Heart right ventricle (tissue), 16 donors: ENCODE measurements around the gene AIFM1. TPM values are rescaled to one million over a fixed set of nuclear protein-coding genes. Genes with fewer than 3 reads are reported as not detected.

ENCODE experiments used
- ATAC-seq, 8 donors: fragments of 200-7000 bp; cut with Tn5 transposase; one replicate each; pipeline ENCODE4 v1.9.1; 2020; ENCODE audit warnings: mild to moderate bottlenecking in 8 of 8, moderate library complexity in 8 of 8, moderate number of reproducible peaks in 1 of 8
- DNase-seq, 2 donors: peaks; one replicate each; pipeline ENCODE4 v3.0.0-alpha.2; 2020
- H3K27ac ChIP-seq, 10 donors: fragments of 200-600 bp; sonication (generic) in 2 of 10; one replicate each; pipeline versions ENCODE4 v1.5.0 to v1.8.0; 2020 to 2022; ENCODE audit warnings: mild to moderate bottlenecking in 3 of 10
- H3K27me3 ChIP-seq, 7 donors: fragments of 200-600 bp; one replicate each; pipeline ENCODE4 v1.8.0; 2021 to 2022; ENCODE audit warnings: mild to moderate bottlenecking in 2 of 7
- H3K36me3 ChIP-seq, 9 donors: fragments of 200-600 bp; sonication (generic) in 1 of 9; one replicate each; pipeline versions ENCODE4 v1.5.0 to v1.8.0; 2020 to 2022; ENCODE audit warnings: mild to moderate bottlenecking in 2 of 9
- H3K4me1 ChIP-seq, 9 donors: fragments of 200-600 bp; sonication (generic) in 1 of 9; one replicate each; pipeline versions ENCODE4 v1.5.0 to v1.8.0; 2020 to 2022; ENCODE audit warnings: mild to moderate bottlenecking in 4 of 9
- H3K4me3 ChIP-seq, 10 donors: fragments of 200-600 bp; sonication (generic) in 2 of 10; one replicate each; pipeline versions ENCODE4 v1.5.0 to v1.8.0; 2020 to 2022; ENCODE audit warnings: mild to moderate bottlenecking in 7 of 10, moderate library complexity in 2 of 10
- H3K9me3 ChIP-seq, 11 donors: fragments of 200-600 bp in 10 of 11; sonication (generic) in 2 of 11; one replicate each; pipeline versions ENCODE4 v1.5.0 to v1.8.0; 2013 to 2022; ENCODE audit warnings: mild to moderate bottlenecking in 2 of 11, control low read depth in 1 of 11, moderate library complexity in 1 of 11
- CTCF ChIP-seq, 9 donors: fragments of 200-600 bp; sonication (generic) in 2 of 9; IDR thresholded peaks; one replicate each; pipeline versions ENCODE4 v1.5.0 to v1.8.0; 2021 to 2022; ENCODE audit warnings: antibody characterized with exemption in 9 of 9, mild to moderate bottlenecking in 5 of 9, moderate library complexity in 1 of 9
- WGBS, 2 donors: extraction: QIAGEN DNeasy Blood & Tissue Kit; methylation state at CpG; one replicate each; pipeline ENCODE4 v1.1.7; 2013; ENCODE audit warnings: inconsistent platforms in 1 of 2; 5-methylcytosine and 5-hydroxymethylcytosine counted together
- intact Hi-C, 10 donors: fragments of 100-400 bp; cut with DNase I; formaldehyde crosslinking; loops; one replicate each; pipeline versions ENCODE4 v1.11.1 to v1.14.2; 2022
- polyA plus RNA-seq, 2 donors: library from polyadenylated mRNA; stranded (reverse); fragments of 200-250 nt; gene quantifications; one replicate each; pipeline ENCODE4 v1.2.3, GENCODE V29; 2013
- total RNA-seq, 10 donors: library from RNA; stranded (reverse); fragmentation: NEBNext Ultra II Directional in 3 of 10; extraction: Animal tissue kit (Norgen Biotek cat#: 25700) in 3 of 10; gene quantifications; one replicate each; pipeline versions ENCODE4 v1.2.1 to v1.2.4, GENCODE V29; 2021 to 2023
- donor health status: Arrhythmogenic right ventricular cardiomyopathy.
- donor health status: ischemic (EF 13 %, LVEDD 7.1; RV severe dilation, severe dysfunction).
- donor health status: healthy with polysubstance abuse.
- donor health status: DM: no; HTN: yes; CAD: no.
- donor health status: DM: no; HTN: no; CAD: no.
- donor health status: ischemic (EF 25% LVEDD 6.9; RV normal size, moderate dysfunction).
- donor health status: ischemic (EF 25% LVEDD 5.7; RV mildly dilated, moderate dysfunction).
- donor health status: healthy.
- donor health status: DM: yes; HTN: yes; CAD: no.
- donor health status: Ischemic cardiomyopathy.
- donor health status: ischemic (EF 35%, LVEDD 5.7; RV mildly dilated, moderate dysfunction).
- donor health status: nonischemic (EF 11% LVEDD 7.7; RV severe dilation, severe dysfunction).
- donor health status: DM: yes; HTN: yes; CAD: no.
- donor health status: PGD.
- donor health status: ischemic (EF 29% LVEDD 5.4; RV normal size, mild dysfunction).
- donor health status: nonischemic (EF 23%, LVEDD 6.1; RV moderate dilation, normal function).

Gene AIFM1
- total and polyA plus RNA-seq, 12 donors = 93.8 to 165 (median 141) TPM

DNA sequence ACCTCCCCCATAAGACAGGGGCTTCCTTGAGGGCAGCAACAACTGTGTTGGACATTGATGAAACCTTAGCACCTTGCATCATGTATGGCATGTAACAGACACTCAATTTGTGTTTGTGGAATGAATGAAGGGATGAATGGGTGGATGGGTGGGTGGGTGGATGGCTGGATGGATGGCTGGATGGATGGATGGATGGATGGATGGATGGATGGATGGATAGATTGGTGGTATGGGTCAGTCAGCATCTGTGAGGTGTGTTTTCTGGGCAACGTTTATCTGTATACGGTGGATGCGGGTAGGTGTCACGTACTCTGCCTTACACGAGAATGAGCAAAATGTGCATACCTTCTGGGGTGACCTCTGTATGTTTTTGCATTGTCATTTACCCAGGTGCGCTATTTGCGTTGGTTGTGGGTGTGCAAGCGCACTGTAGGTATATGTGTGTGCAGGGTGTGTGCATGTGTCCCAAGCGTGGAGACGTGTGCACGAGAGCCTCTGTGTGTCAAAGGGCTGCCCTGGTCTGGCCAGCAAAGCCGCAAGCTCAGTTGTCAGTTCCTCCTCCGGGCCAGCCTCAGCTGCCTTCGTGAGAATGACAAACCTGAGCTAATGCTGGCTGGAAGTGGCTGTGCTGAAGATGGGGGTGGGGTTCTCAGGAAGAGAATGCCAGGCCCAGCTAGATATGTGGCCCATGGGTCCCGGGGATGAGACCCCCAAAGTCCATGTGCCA, 81.8 kb downstream of the AIFM1 start:
- peak overlapping the region in 5 of 10 donors; percentile 22 to 85 (median 74) for H3K27ac ChIP-seq
- DNase-seq = no peak
- peak overlapping the region in 1 of 10 donors; percentile 37 for H3K4me3 ChIP-seq
- WGBS, 2 donors = 88 to 91% methylated on average over 15 of the region's 15 CpGs
- no peak for ATAC-seq
- no peak for TF ChIP-seq CTCF (IDR thresholded peaks at IDR 0.05)
- H3K36me3 ChIP-seq = peaks cover 0 to 11% (median 0%) of the 10 kb centered on the region in 9 donors
- peaks cover 0 to 72% (median 23%) of the 10 kb centered on the region in 9 donors for H3K4me1 ChIP-seq
- H3K9me3 ChIP-seq = no peaks in the 10 kb centered on the region
- H3K27me3 ChIP-seq = peaks cover 0 to 11% (median 0%) of the 10 kb centered on the region in 7 donors
- intact Hi-C loops = loop anchor here in 7 of 10 donors (2.0 to 5.0 kb wide), 5 partner anchors 33 to 108 kb away; partner anchors contain the start of gene AIFM1 (in 1 of the 7)

DNA sequence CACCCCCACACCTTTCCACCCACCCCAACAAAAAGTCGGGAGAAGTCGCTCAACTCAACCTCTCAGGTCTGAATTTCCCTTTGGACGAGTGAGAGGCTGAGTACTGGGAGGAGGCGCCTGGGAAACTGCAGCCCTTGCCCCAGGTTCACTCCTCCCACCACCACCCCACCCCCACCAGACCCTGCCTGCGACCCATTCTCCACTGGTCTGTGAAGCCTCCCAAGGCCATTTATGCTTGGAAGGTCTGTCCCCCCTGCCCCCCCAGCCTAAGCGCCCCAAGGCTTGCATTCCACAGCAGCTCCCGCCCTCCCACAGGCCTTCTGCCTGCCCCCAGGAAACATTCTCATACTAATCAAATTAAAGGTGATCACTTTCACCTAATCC, 82.5 kb downstream of the AIFM1 start:
- H3K9me3 ChIP-seq = no peaks in the 10 kb centered on the region
- peaks cover 0 to 11% (median 0%) of the 10 kb centered on the region in 9 donors for H3K36me3 ChIP-seq
- H3K4me3 ChIP-seq = no peak overlapping the region
- peaks cover 0 to 11% (median 0%) of the 10 kb centered on the region in 7 donors for H3K27me3 ChIP-seq
- intact Hi-C loops = loop anchor here in 7 of 10 donors (2.0 to 5.0 kb wide), 5 partner anchors 34 to 109 kb away; partner anchors contain the start of gene AIFM1 (in 1 of the 7)
- DNase-seq = no peak
- peak overlapping the region in 4 of 10 donors; percentile 62 to 85 (median 70) for H3K27ac ChIP-seq
- no peak for ATAC-seq
- no peak for TF ChIP-seq CTCF (IDR thresholded peaks at IDR 0.05)
- peaks cover 0 to 65% (median 23%) of the 10 kb centered on the region in 9 donors for H3K4me1 ChIP-seq
- WGBS, 2 donors = 71 to 73% methylated on average over 7 of the region's 7 CpGs

DNA sequence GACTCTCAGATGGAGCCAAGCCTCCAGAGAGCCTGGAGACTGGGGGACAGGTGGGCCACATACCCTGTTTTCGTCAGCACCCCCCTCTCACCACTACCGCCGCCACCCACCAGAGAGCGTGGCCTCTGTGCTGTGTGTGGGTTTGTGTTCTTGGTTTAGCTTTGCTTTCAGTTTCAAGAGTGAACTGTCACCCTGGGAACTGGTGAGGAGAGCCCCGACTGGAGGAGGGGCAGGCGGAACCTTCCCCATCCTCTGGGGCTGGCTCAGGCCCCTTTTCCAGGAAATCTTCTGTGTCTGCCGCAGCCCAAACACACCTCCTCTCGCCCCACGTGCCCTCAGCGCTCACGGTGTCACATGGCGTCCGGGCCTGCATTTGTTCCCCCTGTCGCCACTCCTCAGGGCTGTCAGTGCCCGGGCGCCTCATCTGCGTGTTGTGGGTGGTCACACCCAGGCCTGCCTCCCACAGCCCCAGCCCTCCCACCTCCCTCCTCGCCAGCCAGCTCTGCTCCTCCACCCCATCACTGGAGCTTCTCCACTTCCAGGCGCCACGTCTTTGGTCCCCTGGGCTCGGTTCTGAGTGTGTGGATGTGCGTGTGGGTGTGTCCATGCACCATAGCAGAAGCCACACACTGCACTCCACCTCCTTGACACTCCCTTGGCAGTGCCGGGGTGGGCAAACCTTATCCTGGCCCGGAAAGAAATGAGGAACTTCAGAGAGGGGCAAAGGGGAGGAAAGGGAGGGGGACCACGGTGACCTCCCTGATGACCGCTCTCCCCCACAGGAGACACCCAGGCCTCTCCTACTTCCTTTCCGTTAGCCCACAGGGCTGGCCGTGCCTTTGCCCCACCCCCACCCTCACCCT, 83.2 kb downstream of the AIFM1 start:
- H3K4me3 ChIP-seq = peak overlapping the region in 7 of 10 donors; percentile 19 to 39 (median 29)
- no peaks in the 10 kb centered on the region for H3K9me3 ChIP-seq
- peaks cover 0 to 59% (median 23%) of the 10 kb centered on the region in 9 donors for H3K4me1 ChIP-seq
- peaks cover 0 to 11% (median 0%) of the 10 kb centered on the region in 9 donors for H3K36me3 ChIP-seq
- peaks cover 0 to 11% (median 0%) of the 10 kb centered on the region in 7 donors for H3K27me3 ChIP-seq
- TF ChIP-seq CTCF (IDR thresholded peaks at IDR 0.05) = peak in 6 of 9 donors; percentile 16 to 45 (median 32)
- peak; percentile 47 to 86 (median 72) for ATAC-seq
- peak; percentile 32 for DNase-seq
- H3K27ac ChIP-seq = peak overlapping the region in 7 of 10 donors; percentile 40 to 85 (median 62)
- WGBS, 2 donors = 21 to 23% methylated on average over 23 to 28 of the region's 28 CpGs
- intact Hi-C loops = loop anchor here in 7 of 10 donors (2.0 to 5.0 kb wide), 5 partner anchors 35 to 110 kb away; partner anchors contain the start of gene AIFM1 (in 1 of the 7)
